ENCODE measurements around the gene BEST1.

Gene BEST1

DNA sequence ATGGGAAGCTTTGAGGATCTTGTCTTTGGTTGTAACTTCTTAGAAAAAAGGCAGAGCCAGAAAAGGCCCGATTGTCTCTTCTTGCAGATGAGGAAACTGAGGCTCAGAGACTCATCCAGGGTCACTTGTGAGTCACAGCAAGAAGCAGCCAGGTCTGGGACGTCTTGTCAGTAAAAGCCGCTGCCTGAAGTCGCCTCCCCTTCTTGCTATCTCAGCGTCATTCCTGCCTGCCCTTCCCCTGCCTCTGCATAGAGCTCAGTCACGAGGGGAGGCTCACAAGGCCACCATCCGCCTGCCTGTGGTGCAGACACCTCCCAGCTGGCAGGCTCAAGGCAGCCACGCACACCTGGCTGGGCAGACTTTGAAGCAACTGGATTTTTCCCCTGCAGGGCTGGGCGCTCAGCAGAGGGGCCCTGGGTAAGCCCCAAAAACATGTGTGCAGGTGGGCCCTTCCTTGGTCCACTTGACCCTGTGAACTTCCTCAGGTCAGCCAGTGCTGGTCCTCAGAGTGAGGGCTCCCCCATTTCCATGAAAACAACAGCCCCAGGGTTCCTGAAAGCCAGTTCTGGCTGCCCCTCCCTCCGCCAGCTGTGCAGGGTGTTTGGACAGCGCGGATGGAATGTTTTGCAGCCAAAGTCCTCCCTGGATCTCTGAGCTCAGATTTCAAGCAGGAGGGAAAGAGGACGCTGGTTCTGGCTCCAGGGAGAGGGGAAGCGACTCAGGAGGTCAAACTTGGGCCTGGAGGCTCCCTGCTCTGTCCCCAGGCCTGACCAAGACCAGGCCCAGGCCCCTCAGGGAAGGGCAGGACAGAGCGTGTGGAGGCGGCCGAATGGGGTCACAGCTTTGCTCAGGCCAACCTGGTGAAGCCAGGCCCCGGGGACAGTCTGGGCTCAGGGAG lies 26.7 kb upstream of the BEST1 start:
- Histone ChIP-seq H3K23ac (ENCODE audit: low read depth, low read length, poor library complexity) (peak overlapping the region; percentile 10), H2AFZ (ENCODE audit: low read length) (peak overlapping the region; percentile 76), H3K9ac (ENCODE audit: low read depth, low read length, poor library complexity) (peak overlapping the region; percentile 60), H3K9me3 (replicated peaks in 1 of 2; ENCODE audit: control insufficient read depth in 2 of 2, insufficient read depth in 1 of 2, low read depth in 1 of 2, low read length in 2 of 2) (no peaks in the 10 kb centered on the region), H3K4ac (ENCODE audit: low read length) (no peak overlapping the region), H3K4me2 (ENCODE audit: insufficient read depth, low read length, poor library complexity, severe bottlenecking) (no peak overlapping the region), H2BK120ac (ENCODE audit: low read depth, low read length) (no peak overlapping the region), H2AK5ac (ENCODE audit: low read depth, low read length) (no peak overlapping the region), H3K27ac (replicated peaks; ENCODE audit: low read length) (no peak overlapping the region), H4K91ac (ENCODE audit: low read depth, low read length, poor library complexity) (no peak overlapping the region), H2BK12ac (ENCODE audit: low read length) (peak overlapping the region; percentile 89), H3K4me1 (ENCODE audit: control insufficient read depth in 2 of 2, insufficient read depth in 1 of 2, low read depth in 1 of 2, low read length in 2 of 2) (peaks cover 12 to 16% of the 10 kb centered on the region in 2 donors), H3K79me1 (ENCODE audit: low read depth, low read length) (no peaks in the 10 kb centered on the region), H3K27me3 (ENCODE audit: control insufficient read depth in 3 of 3, insufficient read depth in 3 of 3, low read depth in 1 of 3, low read length in 3 of 3) (peaks cover 0 to 24% (median 2%) of the 10 kb centered on the region in 3 experiments), H3K14ac (ENCODE audit: low read length) (peak overlapping the region; percentile 12), H2BK15ac (ENCODE audit: low read length) (peak overlapping the region; percentile 59), H4K8ac (ENCODE audit: low read depth, low read length) (no peak overlapping the region), H3K4me3 (ENCODE audit: low read length in 2 of 2) (no peak overlapping the region), H3K18ac (ENCODE audit: low read length) (peak overlapping the region; percentile 73), H3K36me3 (replicated peaks in 1 of 2; ENCODE audit: control insufficient read depth in 2 of 2, insufficient read depth in 2 of 2, low read length in 2 of 2) (no peaks in the 10 kb centered on the region), H2BK5ac (ENCODE audit: low read length) (no peak overlapping the region)
- WGBS, 2 donors (ENCODE audit: extremely low coverage in 2 of 2, insufficient read length in 2 of 2, insufficient replicate concordance in 1 of 2), result no CpG with 5 or more reads among the region's 18 CpGs
- no peak for DNase-seq (ENCODE audit: low spot score)

DNA sequence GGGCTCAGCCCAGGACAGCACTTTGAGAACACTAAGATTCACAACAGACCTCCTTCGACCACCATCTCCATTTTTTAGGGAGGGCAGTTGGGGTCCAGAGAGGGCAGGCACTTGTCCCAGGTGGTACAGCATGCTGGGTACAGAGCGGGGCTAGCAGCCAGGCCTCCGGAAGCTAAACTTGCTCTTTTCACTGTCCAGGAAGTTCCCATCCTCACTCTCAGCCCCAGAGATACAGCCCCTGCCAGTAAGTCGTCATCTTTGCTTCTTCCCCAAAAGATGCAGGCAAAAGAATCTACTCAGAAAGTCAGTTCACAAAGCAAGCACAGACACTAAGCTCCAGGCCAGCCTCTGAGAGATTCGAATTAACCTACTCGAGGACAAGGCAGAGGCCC lies 26.1 kb upstream of the BEST1 start:
- no peak overlapping the region for H3K4me2 ChIP-seq (ENCODE audit: insufficient read depth, low read length, poor library complexity, severe bottlenecking)
- no peaks in the 10 kb centered on the region for H3K9me3 ChIP-seq (replicated peaks in 1 of 2; ENCODE audit: control insufficient read depth in 2 of 2, insufficient read depth in 1 of 2, low read depth in 1 of 2, low read length in 2 of 2)
- no CpG with 5 or more reads among the region's 6 CpGs for WGBS, 2 donors (ENCODE audit: extremely low coverage in 2 of 2, insufficient read length in 2 of 2, insufficient replicate concordance in 1 of 2)

GRCh38 chr11:61925736-61926135 lies 24.4 kb upstream of the BEST1 start:
- no peak overlapping the region for H3K4me2 ChIP-seq (ENCODE audit: insufficient read depth, low read length, poor library complexity, severe bottlenecking)
- H2BK12ac ChIP-seq (ENCODE audit: low read length), result no peak overlapping the region
- DNase-seq (ENCODE audit: low spot score), result no peak
- no peak overlapping the region for H3K4me3 ChIP-seq (ENCODE audit: low read length in 2 of 2)
- no peak overlapping the region for H4K8ac ChIP-seq (ENCODE audit: low read depth, low read length)
- H3K79me1 ChIP-seq (ENCODE audit: low read depth, low read length), result no peaks in the 10 kb centered on the region
- no peak overlapping the region for H3K18ac ChIP-seq (ENCODE audit: low read length)
- no peak overlapping the region for H2AFZ ChIP-seq (ENCODE audit: low read length)
- H3K27ac ChIP-seq (replicated peaks; ENCODE audit: low read length), result no peak overlapping the region
- H3K14ac ChIP-seq (ENCODE audit: low read length), result no peak overlapping the region
- no peak overlapping the region for H4K91ac ChIP-seq (ENCODE audit: low read depth, low read length, poor library complexity)
- H3K9me3 ChIP-seq (replicated peaks in 1 of 2; ENCODE audit: control insufficient read depth in 2 of 2, insufficient read depth in 1 of 2, low read depth in 1 of 2, low read length in 2 of 2), result no peaks in the 10 kb centered on the region
- no peak overlapping the region for H2BK120ac ChIP-seq (ENCODE audit: low read depth, low read length)
- no peak overlapping the region for H3K9ac ChIP-seq (ENCODE audit: low read depth, low read length, poor library complexity)
- H3K4me1 ChIP-seq (ENCODE audit: control insufficient read depth in 2 of 2, insufficient read depth in 1 of 2, low read depth in 1 of 2, low read length in 2 of 2), result peaks cover 11 to 16% of the 10 kb centered on the region in 2 donors
- WGBS, 2 donors (ENCODE audit: extremely low coverage in 2 of 2, insufficient read length in 2 of 2, insufficient replicate concordance in 1 of 2), result no CpG with 5 or more reads among the region's 2 CpGs
- H3K4ac ChIP-seq (ENCODE audit: low read length), result no peak overlapping the region
- H2BK15ac ChIP-seq (ENCODE audit: low read length), result no peak overlapping the region
- no peak overlapping the region for H2BK5ac ChIP-seq (ENCODE audit: low read length)
- no peak overlapping the region for H3K23ac ChIP-seq (ENCODE audit: low read depth, low read length, poor library complexity)
- H3K27me3 ChIP-seq (ENCODE audit: control insufficient read depth in 3 of 3, insufficient read depth in 3 of 3, low read depth in 1 of 3, low read length in 3 of 3), result peaks cover 0 to 8% (median 0%) of the 10 kb centered on the region in 3 experiments
- H3K36me3 ChIP-seq (replicated peaks in 1 of 2; ENCODE audit: control insufficient read depth in 2 of 2, insufficient read depth in 2 of 2, low read length in 2 of 2), result no peaks in the 10 kb centered on the region
- no peak overlapping the region for H2AK5ac ChIP-seq (ENCODE audit: low read depth, low read length)

More for the DNA sequence above, 26.1 kb upstream of the BEST1 start:
- H2BK120ac ChIP-seq (ENCODE audit: low read depth, low read length), result no peak overlapping the region
- peak overlapping the region; percentile 73 for H3K18ac ChIP-seq (ENCODE audit: low read length)
- H3K23ac ChIP-seq (ENCODE audit: low read depth, low read length, poor library complexity), result no peak overlapping the region
- no peak overlapping the region for H2BK5ac ChIP-seq (ENCODE audit: low read length)
- H3K4me1 ChIP-seq (ENCODE audit: control insufficient read depth in 2 of 2, insufficient read depth in 1 of 2, low read depth in 1 of 2, low read length in 2 of 2), result peaks cover 11 to 16% of the 10 kb centered on the region in 2 donors
- H2BK15ac ChIP-seq (ENCODE audit: low read length), result peak overlapping the region; percentile 59
- H3K27me3 ChIP-seq (ENCODE audit: control insufficient read depth in 3 of 3, insufficient read depth in 3 of 3, low read depth in 1 of 3, low read length in 3 of 3), result peaks cover 0 to 22% (median 0%) of the 10 kb centered on the region in 3 experiments
- H2AFZ ChIP-seq (ENCODE audit: low read length), result peak overlapping the region; percentile 76
- H4K91ac ChIP-seq (ENCODE audit: low read depth, low read length, poor library complexity), result no peak overlapping the region
- H3K27ac ChIP-seq (replicated peaks; ENCODE audit: low read length), result no peak overlapping the region
- H4K8ac ChIP-seq (ENCODE audit: low read depth, low read length), result no peak overlapping the region
- no peak overlapping the region for H3K4ac ChIP-seq (ENCODE audit: low read length)
- no peaks in the 10 kb centered on the region for H3K36me3 ChIP-seq (replicated peaks in 1 of 2; ENCODE audit: control insufficient read depth in 2 of 2, insufficient read depth in 2 of 2, low read length in 2 of 2)
- H2AK5ac ChIP-seq (ENCODE audit: low read depth, low read length), result peak overlapping the region; percentile 38
- no peak overlapping the region for H3K4me3 ChIP-seq (ENCODE audit: low read length in 2 of 2)
- DNase-seq (ENCODE audit: low spot score), result no peak
- peak overlapping the region; percentile 89 for H2BK12ac ChIP-seq (ENCODE audit: low read length)
- no peaks in the 10 kb centered on the region for H3K79me1 ChIP-seq (ENCODE audit: low read depth, low read length)
- H3K9ac ChIP-seq (ENCODE audit: low read depth, low read length, poor library complexity), result peak overlapping the region; percentile 34
- H3K14ac ChIP-seq (ENCODE audit: low read length), result peak overlapping the region; percentile 12

- peaks cover 0 to 8% (median 0%) of the 10 kb centered on the region in 3 experiments for H3K27me3 ChIP-seq (ENCODE audit: control insufficient read depth in 3 of 3, insufficient read depth in 3 of 3, low read depth in 1 of 3, low read length in 3 of 3)
- no peak overlapping the region for H4K8ac ChIP-seq (ENCODE audit: low read depth, low read length)
- no peak overlapping the region for H3K4ac ChIP-seq (ENCODE audit: low read length)
- no peak overlapping the region for H3K4me2 ChIP-seq (ENCODE audit: insufficient read depth, low read length, poor library complexity, severe bottlenecking)
- no peak overlapping the region for H2AK5ac ChIP-seq (ENCODE audit: low read depth, low read length)
- no peaks in the 10 kb centered on the region for H3K9me3 ChIP-seq (replicated peaks in 1 of 2; ENCODE audit: control insufficient read depth in 2 of 2, insufficient read depth in 1 of 2, low read depth in 1 of 2, low read length in 2 of 2)
- H3K27ac ChIP-seq (replicated peaks; ENCODE audit: low read length), result no peak overlapping the region
- H3K23ac ChIP-seq (ENCODE audit: low read depth, low read length, poor library complexity), result no peak overlapping the region
- no peak overlapping the region for H4K91ac ChIP-seq (ENCODE audit: low read depth, low read length, poor library complexity)
- H3K36me3 ChIP-seq (replicated peaks in 1 of 2; ENCODE audit: control insufficient read depth in 2 of 2, insufficient read depth in 2 of 2, low read length in 2 of 2), result no peaks in the 10 kb centered on the region
- H3K4me3 ChIP-seq (ENCODE audit: low read length in 2 of 2), result no peak overlapping the region
- no peak for DNase-seq (ENCODE audit: low spot score)
- no peak overlapping the region for H2AFZ ChIP-seq (ENCODE audit: low read length)
- H3K14ac ChIP-seq (ENCODE audit: low read length), result no peak overlapping the region
- H2BK120ac ChIP-seq (ENCODE audit: low read depth, low read length), result no peak overlapping the region
- H2BK15ac ChIP-seq (ENCODE audit: low read length), result no peak overlapping the region
- H3K4me1 ChIP-seq (ENCODE audit: control insufficient read depth in 2 of 2, insufficient read depth in 1 of 2, low read depth in 1 of 2, low read length in 2 of 2), result peaks cover 11 to 16% of the 10 kb centered on the region in 2 donors
- no peak overlapping the region for H2BK5ac ChIP-seq (ENCODE audit: low read length)
- no CpG with 5 or more reads among the region's 3 CpGs for WGBS, 2 donors (ENCODE audit: extremely low coverage in 2 of 2, insufficient read length in 2 of 2, insufficient replicate concordance in 1 of 2)
- no peak overlapping the region for H3K18ac ChIP-seq (ENCODE audit: low read length)
- H3K9ac ChIP-seq (ENCODE audit: low read depth, low read length, poor library complexity), result no peak overlapping the region
- H3K79me1 ChIP-seq (ENCODE audit: low read depth, low read length), result no peaks in the 10 kb centered on the region
- H2BK12ac ChIP-seq (ENCODE audit: low read length), result no peak overlapping the region
These were observed 23.9 kb upstream of the BEST1 start for GRCh38 chr11:61926235-61926634.
